PFSK-1 (cell line): Measurements from ENCODE around the gene TBPL2.

Source experiments
- FOXP2 ChIP-seq: optimal IDR thresholded peaks from 2 replicates; pipeline ENCODE3; 2011; ENCODE audit warnings: borderline replicate concordance, control low read depth, inconsistent platforms; ENCODE audit not compliant: insufficient read depth; ENCODE audit errors: extremely low read length, extremely low read depth
- POLR2AphosphoS5 ChIP-seq: IDR thresholded peaks from 2 replicates; pipeline ENCODE4 v1.6.1; 2012; ENCODE audit warnings: low read depth, mild to moderate bottlenecking, control low read depth, low read length, moderate library complexity
- SIN3A ChIP-seq: IDR thresholded peaks from 2 replicates; pipeline ENCODE4 v1.6.1; 2012; ENCODE audit warnings: mild to moderate bottlenecking, low read length, moderate library complexity, borderline replicate concordance; ENCODE audit not compliant: insufficient read depth
- TAF1 ChIP-seq: IDR thresholded peaks from 2 replicates; pipeline ENCODE4 v1.6.1; 2012; ENCODE audit warnings: low read length, control low read depth, borderline replicate concordance; ENCODE audit not compliant: insufficient read depth
- TF ChIP-seq, protein P1 (sequence below), 2 experiments: IDR thresholded peaks; 2 replicates each; pipeline versions ENCODE4 v1.6.1 to v1.8.0; 2011 to 2012; ENCODE audit warnings: low read depth in 2 of 2, low read length in 2 of 2, control low read depth in 1 of 2, inconsistent platforms in 1 of 2, mild to moderate bottlenecking in 1 of 2, moderate library complexity in 1 of 2; ENCODE audit not compliant: insufficient read depth in 1 of 2

The TBPL2 gene

GRCh38 chr14:55404173-55404854 lies 36.1 kb downstream of the TBPL2 start:
- TF ChIP-seq POLR2AphosphoS5, result no peak
- TF ChIP-seq, protein P1, sequence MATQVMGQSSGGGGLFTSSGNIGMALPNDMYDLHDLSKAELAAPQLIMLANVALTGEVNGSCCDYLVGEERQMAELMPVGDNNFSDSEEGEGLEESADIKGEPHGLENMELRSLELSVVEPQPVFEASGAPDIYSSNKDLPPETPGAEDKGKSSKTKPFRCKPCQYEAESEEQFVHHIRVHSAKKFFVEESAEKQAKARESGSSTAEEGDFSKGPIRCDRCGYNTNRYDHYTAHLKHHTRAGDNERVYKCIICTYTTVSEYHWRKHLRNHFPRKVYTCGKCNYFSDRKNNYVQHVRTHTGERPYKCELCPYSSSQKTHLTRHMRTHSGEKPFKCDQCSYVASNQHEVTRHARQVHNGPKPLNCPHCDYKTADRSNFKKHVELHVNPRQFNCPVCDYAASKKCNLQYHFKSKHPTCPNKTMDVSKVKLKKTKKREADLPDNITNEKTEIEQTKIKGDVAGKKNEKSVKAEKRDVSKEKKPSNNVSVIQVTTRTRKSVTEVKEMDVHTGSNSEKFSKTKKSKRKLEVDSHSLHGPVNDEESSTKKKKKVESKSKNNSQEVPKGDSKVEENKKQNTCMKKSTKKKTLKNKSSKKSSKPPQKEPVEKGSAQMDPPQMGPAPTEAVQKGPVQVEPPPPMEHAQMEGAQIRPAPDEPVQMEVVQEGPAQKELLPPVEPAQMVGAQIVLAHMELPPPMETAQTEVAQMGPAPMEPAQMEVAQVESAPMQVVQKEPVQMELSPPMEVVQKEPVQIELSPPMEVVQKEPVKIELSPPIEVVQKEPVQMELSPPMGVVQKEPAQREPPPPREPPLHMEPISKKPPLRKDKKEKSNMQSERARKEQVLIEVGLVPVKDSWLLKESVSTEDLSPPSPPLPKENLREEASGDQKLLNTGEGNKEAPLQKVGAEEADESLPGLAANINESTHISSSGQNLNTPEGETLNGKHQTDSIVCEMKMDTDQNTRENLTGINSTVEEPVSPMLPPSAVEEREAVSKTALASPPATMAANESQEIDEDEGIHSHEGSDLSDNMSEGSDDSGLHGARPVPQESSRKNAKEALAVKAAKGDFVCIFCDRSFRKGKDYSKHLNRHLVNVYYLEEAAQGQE (IDR thresholded peaks at IDR 0.05; ENCODE audit: insufficient read depth in 1 of 2, low read depth in 2 of 2, low read length in 2 of 2), result no peak
- no peak for TF ChIP-seq SIN3A
- no peak for TF ChIP-seq TAF1
- no peak for TF ChIP-seq FOXP2

DNA sequence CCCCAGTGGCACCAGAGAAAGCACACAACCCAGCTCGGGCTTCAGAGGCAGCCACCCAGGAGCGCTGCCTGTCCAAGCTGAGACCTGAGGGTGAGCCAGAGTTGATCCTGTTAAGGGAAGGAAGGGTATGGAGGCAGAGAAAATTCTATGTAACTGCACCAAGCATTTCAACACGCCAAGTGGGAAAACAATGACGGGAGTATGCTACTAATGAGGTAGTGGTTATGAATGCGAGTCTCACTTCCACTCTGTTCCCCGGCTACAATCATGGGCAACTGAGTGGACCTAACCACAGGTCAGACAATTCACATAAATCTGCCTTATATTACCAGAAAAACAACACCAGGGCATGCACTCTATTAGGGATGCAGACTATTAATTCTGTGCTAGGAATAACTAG lies 38.7 kb downstream of the TBPL2 start:
- TF ChIP-seq SIN3A (no peak), FOXP2 (no peak), TAF1 (no peak), POLR2AphosphoS5 (no peak)
- TF ChIP-seq, protein P1 (IDR thresholded peaks at IDR 0.05; ENCODE audit: insufficient read depth in 1 of 2, low read depth in 2 of 2, low read length in 2 of 2), result no peak

DNA sequence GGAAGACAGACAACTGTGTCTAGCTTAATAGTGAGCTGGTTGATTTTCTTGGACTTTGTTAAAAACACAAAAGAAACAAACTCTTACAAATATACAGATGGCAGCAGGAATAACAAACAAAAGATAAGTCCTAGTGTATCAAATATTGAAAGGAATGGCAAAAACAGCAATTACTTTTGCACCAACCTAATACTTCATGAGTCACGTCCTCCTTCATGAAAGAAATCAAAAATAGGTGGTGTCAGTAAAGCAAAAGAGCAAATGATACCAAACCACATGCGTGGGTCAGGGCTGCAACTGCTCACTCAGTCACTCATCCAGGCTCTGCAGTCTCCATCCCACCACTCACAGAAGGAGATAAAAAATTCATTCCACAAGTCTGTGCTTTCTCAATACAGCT lies 40.6 kb downstream of the TBPL2 start:
- TF ChIP-seq POLR2AphosphoS5, result no peak
- TF ChIP-seq TAF1, result no peak
- no peak for TF ChIP-seq SIN3A
- TF ChIP-seq, protein P1 (IDR thresholded peaks at IDR 0.05; ENCODE audit: insufficient read depth in 1 of 2, low read depth in 2 of 2, low read length in 2 of 2), result no peak
- TF ChIP-seq FOXP2, result no peak

- TF ChIP-seq FOXP2 (no peak), SIN3A (no peak), POLR2AphosphoS5 (no peak), TAF1 (no peak)
- TF ChIP-seq, protein P1 (IDR thresholded peaks at IDR 0.05; ENCODE audit: insufficient read depth in 1 of 2, low read depth in 2 of 2, low read length in 2 of 2), result no peak
These were observed 41.2 kb downstream of the TBPL2 start for GRCh38 chr14:55399183-55399582.
